ENCODE results near the gene YDJC.

The YDJC gene

DNA sequence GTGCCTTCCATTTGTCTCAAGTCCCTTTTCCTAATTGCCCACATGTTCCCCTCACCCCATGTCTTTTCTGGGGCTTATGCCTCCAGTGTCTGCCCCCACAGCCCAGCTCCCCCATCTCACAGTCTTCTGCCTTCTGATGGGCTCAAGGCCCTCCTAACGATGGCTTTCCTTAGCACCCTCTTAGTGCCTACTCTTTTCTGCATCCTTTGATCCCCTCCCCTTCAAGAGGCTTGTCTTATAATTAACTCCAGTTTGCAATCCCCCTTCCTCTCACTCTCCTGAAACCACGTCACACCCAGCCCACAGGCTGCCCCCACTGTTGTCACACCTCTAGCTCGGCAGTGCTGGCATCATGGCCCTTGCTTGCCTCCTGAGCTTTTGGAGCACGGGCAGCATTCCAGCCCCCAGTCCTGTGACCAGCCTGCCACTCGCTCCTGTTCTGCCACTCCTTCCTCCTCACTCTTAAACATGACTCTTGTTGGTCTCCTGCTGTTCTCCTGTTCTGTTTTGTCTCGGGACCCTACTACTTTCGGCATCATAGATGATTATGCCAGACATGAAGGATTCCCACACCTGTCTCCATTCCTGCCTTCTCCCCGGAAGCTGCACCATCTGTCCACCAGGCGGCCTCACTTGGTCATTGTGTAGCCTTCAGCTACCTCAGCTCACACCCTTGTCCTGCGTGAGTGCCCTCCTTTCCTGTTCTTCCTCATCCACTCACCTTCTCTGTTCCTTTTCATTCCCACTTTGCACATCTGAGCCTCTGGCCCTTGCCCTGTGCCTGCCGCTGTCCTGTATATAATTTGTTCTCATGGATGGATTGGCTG, 36.2 kb downstream of the YDJC start:
- Mint-ChIP-seq H3K27me3 (ENCODE audit: low read depth, poor library complexity) (no peaks in the 10 kb centered on the region), H3K36me3 (ENCODE audit: low read depth) (peaks cover 53% of the 10 kb centered on the region), H3K9me3 (no peaks in the 10 kb centered on the region), H3K27ac (peak overlapping the region; percentile 87), H3K4me3 (no peak overlapping the region), H3K4me1 (peaks cover 7% of the 10 kb centered on the region)
- TF ChIP-seq, protein P1, sequence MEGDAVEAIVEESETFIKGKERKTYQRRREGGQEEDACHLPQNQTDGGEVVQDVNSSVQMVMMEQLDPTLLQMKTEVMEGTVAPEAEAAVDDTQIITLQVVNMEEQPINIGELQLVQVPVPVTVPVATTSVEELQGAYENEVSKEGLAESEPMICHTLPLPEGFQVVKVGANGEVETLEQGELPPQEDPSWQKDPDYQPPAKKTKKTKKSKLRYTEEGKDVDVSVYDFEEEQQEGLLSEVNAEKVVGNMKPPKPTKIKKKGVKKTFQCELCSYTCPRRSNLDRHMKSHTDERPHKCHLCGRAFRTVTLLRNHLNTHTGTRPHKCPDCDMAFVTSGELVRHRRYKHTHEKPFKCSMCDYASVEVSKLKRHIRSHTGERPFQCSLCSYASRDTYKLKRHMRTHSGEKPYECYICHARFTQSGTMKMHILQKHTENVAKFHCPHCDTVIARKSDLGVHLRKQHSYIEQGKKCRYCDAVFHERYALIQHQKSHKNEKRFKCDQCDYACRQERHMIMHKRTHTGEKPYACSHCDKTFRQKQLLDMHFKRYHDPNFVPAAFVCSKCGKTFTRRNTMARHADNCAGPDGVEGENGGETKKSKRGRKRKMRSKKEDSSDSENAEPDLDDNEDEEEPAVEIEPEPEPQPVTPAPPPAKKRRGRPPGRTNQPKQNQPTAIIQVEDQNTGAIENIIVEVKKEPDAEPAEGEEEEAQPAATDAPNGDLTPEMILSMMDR (IDR thresholded peaks at IDR 0.05): peak; percentile 27
- peak; percentile 17 for DNase-seq

DNA sequence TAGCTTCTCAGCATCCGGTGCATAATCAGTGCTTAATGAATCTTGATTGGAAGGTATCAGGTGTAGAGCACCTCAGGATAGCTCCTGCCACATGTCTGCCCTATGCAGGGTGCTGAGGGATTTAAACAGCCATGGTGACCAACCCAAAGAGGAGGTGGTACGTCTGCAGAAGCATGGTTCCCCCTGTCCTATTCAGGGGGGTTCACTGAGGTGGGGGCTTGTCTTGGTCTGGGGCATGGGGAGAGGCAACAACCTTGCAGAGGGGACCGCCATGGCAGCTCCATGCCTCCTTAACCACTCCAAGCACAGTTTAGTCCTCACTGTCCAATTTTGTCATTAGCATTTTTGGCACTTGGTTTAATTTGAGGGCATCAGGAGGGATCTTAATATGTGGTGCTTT, 37.4 kb downstream of the YDJC start:
- H3K27me3 Mint-ChIP-seq (ENCODE audit: low read depth, poor library complexity): no peaks in the 10 kb centered on the region
- peaks cover 56% of the 10 kb centered on the region for H3K36me3 Mint-ChIP-seq (ENCODE audit: low read depth)
- no peak overlapping the region for H3K4me3 Mint-ChIP-seq
- no peaks in the 10 kb centered on the region for H3K9me3 Mint-ChIP-seq
- TF ChIP-seq, protein P1 (IDR thresholded peaks at IDR 0.05): no peak
- H3K27ac Mint-ChIP-seq: no peak overlapping the region
- DNase-seq: no peak
- H3K4me1 Mint-ChIP-seq: peaks cover 13% of the 10 kb centered on the region

DNA sequence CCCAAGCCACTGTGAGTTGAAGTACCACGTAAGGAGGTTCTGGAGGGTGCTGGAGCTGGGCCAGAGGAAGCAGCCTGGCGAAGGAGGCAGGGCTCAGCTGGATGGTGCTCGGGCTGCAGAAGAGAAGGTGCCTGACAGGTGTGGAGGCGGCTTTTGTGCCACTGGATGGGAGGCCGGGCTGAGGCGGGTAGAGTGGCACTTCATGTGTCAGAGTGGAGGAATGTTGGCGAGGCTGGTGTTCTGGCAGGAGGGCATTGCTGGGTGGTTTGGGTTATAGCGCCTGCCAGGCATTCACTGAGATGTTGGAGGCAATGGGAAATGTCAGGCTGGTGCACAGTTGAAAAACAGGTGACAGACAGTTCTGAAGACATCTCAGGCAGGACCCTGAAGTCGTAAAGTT, 38.1 kb downstream of the YDJC start:
- Mint-ChIP-seq H3K9me3 (no peaks in the 10 kb centered on the region), H3K27ac (peak overlapping the region; percentile 45), H3K36me3 (ENCODE audit: low read depth) (peaks cover 55% of the 10 kb centered on the region), H3K4me3 (no peak overlapping the region), H3K27me3 (ENCODE audit: low read depth, poor library complexity) (no peaks in the 10 kb centered on the region), H3K4me1 (peaks cover 13% of the 10 kb centered on the region)
- TF ChIP-seq, protein P1 (IDR thresholded peaks at IDR 0.05): no peak
- no peak for DNase-seq

DNA sequence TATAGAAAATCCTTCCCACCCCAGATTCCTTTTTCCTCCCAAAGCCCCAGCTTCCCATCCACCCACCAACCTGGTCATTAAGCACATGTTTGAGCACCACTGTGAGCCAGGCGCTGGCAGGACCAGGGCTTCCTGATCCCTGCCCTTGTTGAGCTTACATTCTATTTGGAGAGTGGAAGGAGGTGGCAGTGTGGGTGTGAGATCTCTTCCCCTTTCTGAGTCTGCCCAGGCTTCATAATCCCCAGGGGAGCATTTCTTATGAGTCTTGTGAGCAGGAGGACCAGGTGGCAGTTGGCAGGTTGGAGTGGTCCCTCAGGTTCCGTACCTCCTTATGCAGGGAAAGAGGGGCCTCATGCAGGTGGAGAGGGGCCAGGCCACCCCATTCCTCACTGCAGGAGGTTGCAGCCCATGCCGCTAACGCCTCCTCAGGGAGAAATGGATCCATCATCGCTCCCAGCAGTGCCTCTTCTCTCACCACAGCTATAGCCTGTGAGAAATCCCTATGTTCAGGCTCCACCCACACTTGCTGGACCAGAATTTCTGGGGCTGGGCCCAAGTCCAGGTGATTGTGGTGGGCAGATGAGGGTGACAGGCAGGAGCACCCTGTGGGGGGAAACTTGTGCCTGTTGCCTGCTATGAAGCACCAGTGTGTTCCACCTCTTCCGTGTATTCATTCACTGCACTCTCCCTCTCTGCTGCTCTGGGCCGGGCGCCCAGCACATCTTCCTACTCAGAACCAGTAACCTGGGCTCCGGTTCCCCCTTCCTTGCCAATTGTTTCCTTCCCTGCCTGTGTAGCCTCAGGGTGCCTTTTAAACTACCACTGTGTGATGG, 38.8 kb downstream of the YDJC start:
- Mint-ChIP-seq H3K27me3 (ENCODE audit: low read depth, poor library complexity) (no peaks in the 10 kb centered on the region), H3K27ac (peak overlapping the region; percentile 61)

DNA sequence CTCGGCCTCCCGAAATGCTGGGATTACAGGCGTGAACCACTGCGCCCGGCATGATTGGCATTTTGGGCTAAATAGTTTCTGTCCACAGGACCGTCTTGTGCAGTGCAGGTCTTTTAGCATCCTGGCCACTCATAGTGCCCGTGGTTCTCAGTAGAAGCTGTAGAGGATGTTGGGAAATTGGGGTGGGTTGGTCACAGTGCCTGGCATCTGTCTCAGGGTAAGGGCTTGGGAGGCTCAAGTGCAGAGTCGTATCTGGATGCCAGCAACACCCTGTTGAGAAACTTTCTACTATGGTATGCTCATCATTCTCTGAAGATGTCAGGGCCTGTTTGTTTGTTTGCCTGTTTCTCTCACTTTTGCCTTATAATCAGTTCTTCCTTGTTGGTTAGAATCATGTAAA, 40.4 kb downstream of the YDJC start:
- TF ChIP-seq, protein P1 (IDR thresholded peaks at IDR 0.05): no peak
- Mint-ChIP-seq H3K9me3 (no peaks in the 10 kb centered on the region), H3K27ac (no peak overlapping the region), H3K27me3 (ENCODE audit: low read depth, poor library complexity) (no peaks in the 10 kb centered on the region), H3K4me1 (peaks cover 13% of the 10 kb centered on the region), H3K4me3 (no peak overlapping the region), H3K36me3 (ENCODE audit: low read depth) (peaks cover 40% of the 10 kb centered on the region)
- DNase-seq: no peak

More for the DNA sequence above, 38.8 kb downstream of the YDJC start:
- peaks cover 49% of the 10 kb centered on the region for H3K36me3 Mint-ChIP-seq (ENCODE audit: low read depth)
- H3K9me3 Mint-ChIP-seq: no peaks in the 10 kb centered on the region
- no peak for DNase-seq
- H3K4me3 Mint-ChIP-seq: no peak overlapping the region
- H3K4me1 Mint-ChIP-seq: peaks cover 13% of the 10 kb centered on the region
- TF ChIP-seq, protein P1 (IDR thresholded peaks at IDR 0.05): no peak

Data from nephron progenitor cell (in vitro differentiated cells).